Skeletal muscle satellite cell (primary cell): ENCODE results near the gene NFS1. TPM values are rescaled to one million over a fixed set of nuclear protein-coding genes. Genes with fewer than 3 reads are reported as not detected.
A peak's percentile ranks its signal among the peaks of the same experiment; 100 is the strongest.
"Not testable (repeated sequence)": the region's sequence is repeated elsewhere in the genome, so short reads cannot be mapped to it uniquely, and the experiment has no call there.

Source experiments
- H3K27me3 ChIP-seq: 2 replicates; pipeline ENCODE4 v1.7.0; 2013; ENCODE audit warnings: low read length; ENCODE audit not compliant: control insufficient read depth, insufficient read depth
- H3K36me3 ChIP-seq: 2 replicates; pipeline ENCODE4 v1.7.0; 2013; ENCODE audit warnings: mild to moderate bottlenecking, control low read depth, low read length; ENCODE audit not compliant: insufficient read depth
- H3K4me1 ChIP-seq: 2 replicates; pipeline ENCODE4 v1.7.0; 2013; ENCODE audit warnings: low read length; ENCODE audit not compliant: control insufficient read depth, insufficient read depth
- H3K4me2 ChIP-seq: 2 replicates; pipeline ENCODE4 v1.7.0; 2013; ENCODE audit warnings: mild to moderate bottlenecking, low read length
- H3K4me3 ChIP-seq: 2 replicates; pipeline ENCODE4 v1.7.0; 2013; ENCODE audit warnings: low read length
- H3K9ac ChIP-seq: 2 replicates; pipeline ENCODE4 v1.7.0; 2013; ENCODE audit warnings: mild to moderate bottlenecking, low read depth, low read length, moderate library complexity
- H3K9me3 ChIP-seq: replicated peaks from 2 replicates; pipeline ENCODE4 v1.7.0; 2013; ENCODE audit warnings: mild to moderate bottlenecking, control low read depth, low read length
- total RNA-seq: library from RNA; depleted of rRNA; stranded (reverse); fragments of >200 nt; gene quantifications from 2 replicates; pipeline ENCODE4 v1.2.3, GENCODE V29; 2012; rRNA removed

Gene NFS1
- total RNA-seq, result 20.5 and 32.2 TPM in 2 replicates

GRCh38 chr20:35699127-35699956, at the start of gene NFS1, which contains the start of gene ROMO1:
NFS1 (minus strand) TSS chr20:35699352; CDS start chr20:35699288, 64 bp downstream.
ROMO1 (plus strand) TSS chr20:35699405; CDS start chr20:35699633, 228 bp downstream.
- peak within 1 kb of the TSS; percentile 95 for H3K4me3 ChIP-seq
- peaks cover 34% of the 10 kb centered on the region for H3K4me1 ChIP-seq
- H3K36me3 ChIP-seq, result peaks cover 52% of the 10 kb centered on the region
- H3K27me3 ChIP-seq, result no peaks in the 10 kb centered on the region
- H3K9me3 ChIP-seq, result no peaks in the 10 kb centered on the region
- peak within 1 kb of the TSS; percentile 98 for H3K9ac ChIP-seq
- peak within 1 kb of the TSS; percentile 96 for H3K4me2 ChIP-seq

GRCh38 chr20:35744492-35744841, 45.3 kb upstream of the NFS1 start:
- H3K4me3 ChIP-seq, H3K9ac ChIP-seq: not testable (repeated sequence)

GRCh38 chr20:35743693-35744491, 44.7 kb upstream of the NFS1 start:
- H3K9me3 ChIP-seq, result no peaks in the 10 kb centered on the region
- H3K9ac ChIP-seq, result peak overlapping the region; percentile 98
- no peak overlapping the region for H3K4me3 ChIP-seq
- H3K4me2 ChIP-seq, result no peak overlapping the region
- H3K4me1 ChIP-seq, result peaks cover 17% of the 10 kb centered on the region
- no peaks in the 10 kb centered on the region for H3K27me3 ChIP-seq
- peaks cover 22% of the 10 kb centered on the region for H3K36me3 ChIP-seq

More at GRCh38 chr20:35744492-35744841, 45.3 kb upstream of the NFS1 start:
- H3K4me2 ChIP-seq, H3K9me3 ChIP-seq, H3K27me3 ChIP-seq: not testable (repeated sequence)
- Histone ChIP-seq H3K36me3 (peaks cover 17% of the 10 kb centered on the region), H3K4me1 (peaks cover 12% of the 10 kb centered on the region)

- peaks cover 32% of the 10 kb centered on the region for H3K36me3 ChIP-seq
- peak overlapping the region; percentile 89 for H3K4me2 ChIP-seq
- H3K4me1 ChIP-seq, result peaks cover 24% of the 10 kb centered on the region
- peak overlapping the region; percentile 98 for H3K9ac ChIP-seq
- H3K9me3 ChIP-seq, result no peaks in the 10 kb centered on the region
- peak overlapping the region; percentile 80 for H3K4me3 ChIP-seq
- no peaks in the 10 kb centered on the region for H3K27me3 ChIP-seq
Observed at GRCh38 chr20:35742741-35743523, 43.8 kb upstream of the NFS1 start.

- Histone ChIP-seq H3K9ac (peak within 1 kb of the TSS; percentile 100), H3K36me3 (peaks cover 37% of the 10 kb centered on the region), H3K4me2 (peak within 1 kb of the TSS; percentile 96), H3K27me3 (no peaks in the 10 kb centered on the region), H3K9me3 (no peaks in the 10 kb centered on the region), H3K4me1 (peaks cover 24% of the 10 kb centered on the region), H3K4me3 (peak within 1 kb of the TSS; percentile 95)
Observed at GRCh38 chr20:35741892-35742740, 43.0 kb upstream of the NFS1 start, which contains the start of gene RBM39. RBM39 (minus strand) TSS chr20:35742260; CDS start chr20:35740874, 1,386 bp downstream.

GRCh38 chr20:35739294-35740163, 40.4 kb upstream of the NFS1 start:
- Histone ChIP-seq H3K4me3 (peak overlapping the region; percentile 95), H3K4me1 (peaks cover 33% of the 10 kb centered on the region), H3K36me3 (peaks cover 58% of the 10 kb centered on the region), H3K27me3 (no peaks in the 10 kb centered on the region), H3K9me3 (no peaks in the 10 kb centered on the region), H3K4me2 (peak overlapping the region; percentile 96), H3K9ac (peak overlapping the region; percentile 100)

- Histone ChIP-seq H3K27me3 (no peaks in the 10 kb centered on the region), H3K36me3 (peaks cover 68% of the 10 kb centered on the region), H3K4me1 (peaks cover 32% of the 10 kb centered on the region), H3K9me3 (no peaks in the 10 kb centered on the region), H3K4me3 (peak overlapping the region; percentile 29), H3K4me2 (peak overlapping the region; percentile 96), H3K9ac (peak overlapping the region; percentile 100)
Observed at GRCh38 chr20:35738410-35739179, 39.4 kb upstream of the NFS1 start.

GRCh38 chr20:35737865-35738333, 38.7 kb upstream of the NFS1 start:
- Histone ChIP-seq H3K9me3 (no peaks in the 10 kb centered on the region), H3K4me3 (no peak overlapping the region), H3K36me3 (peaks cover 75% of the 10 kb centered on the region), H3K4me1 (peaks cover 25% of the 10 kb centered on the region), H3K27me3 (no peaks in the 10 kb centered on the region), H3K4me2 (no peak overlapping the region), H3K9ac (no peak overlapping the region)

- no peaks in the 10 kb centered on the region for H3K27me3 ChIP-seq
- H3K9ac ChIP-seq, result peak overlapping the region; percentile 18
- H3K4me1 ChIP-seq, result peaks cover 28% of the 10 kb centered on the region
- H3K4me2 ChIP-seq, result peak overlapping the region; percentile 62
- H3K9me3 ChIP-seq, result no peaks in the 10 kb centered on the region
- peak overlapping the region; percentile 39 for H3K4me3 ChIP-seq
- peaks cover 90% of the 10 kb centered on the region for H3K36me3 ChIP-seq
Observed at GRCh38 chr20:35735826-35736470, 36.8 kb upstream of the NFS1 start.
